Right atrium auricular region (tissue), 2 donors: ENCODE data around the gene CLOCK. TPM values are rescaled to one million over a fixed set of nuclear protein-coding genes. Genes with fewer than 3 reads are reported as not detected.

ENCODE experiments used
- DNase-seq: peaks from one replicate; pipeline ENCODE4 v3.0.0-alpha.2; 2019; ENCODE audit warnings: low spot score
- H3K27ac ChIP-seq, 2 donors: fragments of 200-600 bp; sonication (generic); 1 replicate in 1 of 2; 2 replicates in 1 of 2; pipeline ENCODE4 v1.5.1; 2016 to 2019
- H3K27me3 ChIP-seq, 2 donors: fragments of 200-600 bp; sonication (generic); one replicate each; pipeline versions ENCODE4 v1.5.1 to v1.6.0; 2017 to 2019
- H3K36me3 ChIP-seq: fragments of 200-600 bp; sonication (generic); one replicate; pipeline ENCODE4 v1.5.1; 2016
- H3K4me1 ChIP-seq, 2 donors: fragments of 200-600 bp; sonication (generic); one replicate each; pipeline versions ENCODE4 v1.5.1 to v1.6.0; 2017 to 2019
- H3K4me3 ChIP-seq, 2 donors: fragments of 200-600 bp; sonication (generic); 1 replicate in 1 of 2; 2 replicates in 1 of 2; pipeline ENCODE4 v1.5.1; 2017 to 2019; ENCODE audit warnings: mild to moderate bottlenecking in 1 of 2, moderate library complexity in 1 of 2
- H3K9me3 ChIP-seq, 2 donors: fragments of 200-600 bp; sonication (generic); one replicate each; pipeline ENCODE4 v1.5.1; 2019
- CTCF ChIP-seq, 2 donors: fragments of 200-600 bp; sonication (generic); IDR thresholded peaks; one replicate each; pipeline ENCODE4 v1.5.1; 2019; ENCODE audit warnings: antibody characterized with exemption in 2 of 2
- total RNA-seq, 2 donors: library from RNA; depleted of rRNA; stranded (reverse); fragments of >200 nt; gene quantifications; one replicate each; pipeline ENCODE4 v1.1.0, GENCODE V29; 2016

CLOCK gene
- total RNA-seq, 2 donors from 2014 or later, result 29.8 to 33.2 TPM

DNA sequence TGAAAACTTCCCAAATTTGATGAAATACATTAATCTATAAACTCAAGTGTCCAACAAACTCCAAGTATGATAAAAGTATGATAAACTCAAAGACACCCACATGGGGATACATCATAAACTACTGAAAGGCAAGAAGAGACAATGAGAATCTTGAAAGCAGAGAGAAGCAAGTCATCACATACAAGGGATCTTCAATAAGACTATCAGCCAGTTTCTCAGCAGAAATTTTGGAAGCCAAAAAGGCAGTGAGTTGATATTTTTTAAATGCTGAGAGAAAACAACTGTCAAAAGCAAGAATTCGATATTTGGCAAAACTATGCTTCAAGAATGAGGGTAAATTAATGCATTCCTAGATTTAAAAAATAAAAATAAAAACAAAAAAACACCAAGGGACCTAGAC lies 28.8 kb upstream of the CLOCK start:
- no peaks in the 10 kb centered on the region for H3K36me3 ChIP-seq
- peaks cover 2 to 31% of the 10 kb centered on the region in 2 donors for H3K9me3 ChIP-seq
- no peak overlapping the region for H3K4me3 ChIP-seq
- no peak for TF ChIP-seq CTCF (IDR thresholded peaks at IDR 0.05)
- DNase-seq, result no peak
- H3K27ac ChIP-seq, result no peak overlapping the region
- no peaks in the 10 kb centered on the region for H3K4me1 ChIP-seq
- no peaks in the 10 kb centered on the region for H3K27me3 ChIP-seq

GRCh38 chr4:55574252-55574651 lies 27.5 kb upstream of the CLOCK start:
- no peak for TF ChIP-seq CTCF (IDR thresholded peaks at IDR 0.05)
- peaks cover 2 to 31% of the 10 kb centered on the region in 2 donors for H3K9me3 ChIP-seq
- no peak for DNase-seq
- no peaks in the 10 kb centered on the region for H3K36me3 ChIP-seq
- no peaks in the 10 kb centered on the region for H3K27me3 ChIP-seq
- no peaks in the 10 kb centered on the region for H3K4me1 ChIP-seq
- H3K27ac ChIP-seq, result no peak overlapping the region
- H3K4me3 ChIP-seq, result no peak overlapping the region

GRCh38 chr4:55571806-55572205 lies 25.1 kb upstream of the CLOCK start:
- Histone ChIP-seq H3K36me3 (no peaks in the 10 kb centered on the region), H3K9me3 (peaks cover 2 to 29% of the 10 kb centered on the region in 2 donors), H3K27ac (no peak overlapping the region), H3K4me1 (no peaks in the 10 kb centered on the region), H3K4me3 (no peak overlapping the region), H3K27me3 (no peaks in the 10 kb centered on the region)
- no peak for DNase-seq
- no peak for TF ChIP-seq CTCF (IDR thresholded peaks at IDR 0.05)

- no peak for DNase-seq
- Histone ChIP-seq H3K27me3 (no peaks in the 10 kb centered on the region), H3K27ac (no peak overlapping the region), H3K9me3 (peaks cover 0 to 1% of the 10 kb centered on the region in 2 donors), H3K4me1 (no peaks in the 10 kb centered on the region), H3K4me3 (no peak overlapping the region), H3K36me3 (no peaks in the 10 kb centered on the region)
- no peak for TF ChIP-seq CTCF (IDR thresholded peaks at IDR 0.05)
Observed at GRCh38 chr4:55568905-55569504, 22.3 kb upstream of the CLOCK start.

DNA sequence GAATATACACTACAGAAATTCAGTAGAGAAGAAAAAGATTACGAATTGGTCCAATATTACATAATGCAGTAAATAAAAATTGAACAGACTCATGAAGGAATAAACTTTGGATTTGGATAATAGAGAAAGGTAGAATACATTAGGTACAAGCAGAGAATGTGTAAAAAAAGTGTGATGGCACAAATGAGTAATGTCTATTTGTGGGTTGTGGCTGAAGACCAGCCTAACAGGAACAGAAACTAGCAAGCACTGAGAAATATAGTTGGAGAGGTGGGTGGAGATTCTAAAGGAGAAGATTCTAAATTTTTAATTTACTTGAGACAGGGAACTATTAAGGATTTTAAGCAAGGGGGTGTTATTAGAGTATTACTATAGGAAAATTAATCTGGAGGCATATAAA lies 15.2 kb upstream of the CLOCK start:
- Histone ChIP-seq H3K4me1 (no peaks in the 10 kb centered on the region), H3K4me3 (no peak overlapping the region), H3K27ac (no peak overlapping the region), H3K27me3 (no peaks in the 10 kb centered on the region), H3K9me3 (no peaks in the 10 kb centered on the region), H3K36me3 (no peaks in the 10 kb centered on the region)
- no peak for DNase-seq
- TF ChIP-seq CTCF (IDR thresholded peaks at IDR 0.05), result no peak

DNA sequence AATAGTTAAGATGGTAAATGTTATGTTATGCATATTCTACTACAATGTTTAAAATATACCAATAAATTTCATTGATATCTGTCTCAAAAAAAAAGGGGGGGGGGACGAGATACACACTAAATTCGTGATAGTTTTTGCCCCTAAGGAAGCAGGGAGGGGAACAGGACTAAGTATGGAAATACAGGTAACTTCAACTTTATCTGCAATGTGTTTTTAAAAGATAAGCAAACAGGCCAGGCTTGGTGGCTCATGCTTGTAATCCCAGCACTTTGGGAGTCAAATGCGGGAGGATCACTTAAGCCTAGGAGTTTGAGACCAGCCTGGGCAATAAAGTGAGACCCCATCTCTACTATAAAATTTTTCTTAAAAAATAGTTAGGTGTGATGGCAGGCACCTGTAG lies 13.4 kb upstream of the CLOCK start:
- Histone ChIP-seq H3K27me3 (no peaks in the 10 kb centered on the region), H3K27ac (no peak overlapping the region), H3K4me3 (no peak overlapping the region), H3K9me3 (no peaks in the 10 kb centered on the region), H3K4me1 (no peaks in the 10 kb centered on the region), H3K36me3 (no peaks in the 10 kb centered on the region)
- TF ChIP-seq CTCF (IDR thresholded peaks at IDR 0.05), result no peak
- no peak for DNase-seq
